ENCODE results near the gene LDLRAD4.

Gene LDLRAD4

DNA sequence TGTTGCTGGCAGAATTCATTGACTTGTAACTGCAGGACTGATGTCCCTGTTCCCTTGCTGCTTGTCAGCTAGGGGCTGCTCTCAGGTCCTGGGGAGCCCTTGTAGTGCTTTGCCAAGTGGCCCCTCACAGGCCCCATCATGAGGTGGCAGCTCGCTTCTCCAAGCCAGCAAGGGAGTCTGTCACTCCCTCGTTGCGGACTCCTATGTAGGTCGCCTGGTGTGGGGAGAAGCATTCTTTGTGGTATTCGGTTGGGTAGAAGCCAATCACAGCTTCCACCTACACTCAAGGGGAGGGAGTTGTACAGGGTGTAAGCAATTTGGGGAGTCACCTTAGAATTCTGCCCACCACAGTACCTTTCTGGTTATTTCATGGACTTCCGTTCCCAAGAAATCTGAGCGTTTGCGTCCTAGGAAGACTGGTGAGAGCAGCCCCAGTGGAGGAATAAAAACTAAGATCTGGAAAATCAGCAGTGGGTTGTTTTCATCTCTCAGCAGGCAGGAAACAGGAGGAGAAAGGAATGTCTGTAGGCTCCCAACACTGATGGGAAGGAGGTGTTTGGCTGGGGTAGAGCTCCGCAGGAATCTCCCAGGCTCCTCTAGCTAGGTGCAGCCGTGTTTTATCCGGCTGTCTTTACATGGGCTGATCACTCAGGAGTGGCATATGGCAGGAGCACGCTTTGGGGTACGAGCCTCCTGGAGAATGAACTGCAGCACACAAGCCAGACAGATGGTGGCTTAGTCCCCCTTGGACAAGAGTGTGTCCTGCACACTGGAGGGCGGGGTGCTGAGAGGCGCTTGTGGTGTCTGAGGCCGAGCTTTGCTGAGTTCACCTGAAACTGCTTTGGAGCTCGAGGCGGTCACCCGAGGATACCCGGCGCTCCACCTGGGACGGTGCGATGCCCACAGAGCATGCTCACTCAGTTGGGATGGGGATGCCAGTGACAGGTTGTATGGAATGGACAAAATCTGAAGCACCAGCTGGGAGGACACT lies 58.3 kb downstream of the LDLRAD4 start:
- no peak for DNase-seq (ENCODE audit: low read depth in 1 of 2, low spot score in 1 of 2)
- H3K4me3 ChIP-seq (replicated peaks; ENCODE audit: insufficient read depth, low read length): no peak overlapping the region
- TF ChIP-seq, protein P1, sequence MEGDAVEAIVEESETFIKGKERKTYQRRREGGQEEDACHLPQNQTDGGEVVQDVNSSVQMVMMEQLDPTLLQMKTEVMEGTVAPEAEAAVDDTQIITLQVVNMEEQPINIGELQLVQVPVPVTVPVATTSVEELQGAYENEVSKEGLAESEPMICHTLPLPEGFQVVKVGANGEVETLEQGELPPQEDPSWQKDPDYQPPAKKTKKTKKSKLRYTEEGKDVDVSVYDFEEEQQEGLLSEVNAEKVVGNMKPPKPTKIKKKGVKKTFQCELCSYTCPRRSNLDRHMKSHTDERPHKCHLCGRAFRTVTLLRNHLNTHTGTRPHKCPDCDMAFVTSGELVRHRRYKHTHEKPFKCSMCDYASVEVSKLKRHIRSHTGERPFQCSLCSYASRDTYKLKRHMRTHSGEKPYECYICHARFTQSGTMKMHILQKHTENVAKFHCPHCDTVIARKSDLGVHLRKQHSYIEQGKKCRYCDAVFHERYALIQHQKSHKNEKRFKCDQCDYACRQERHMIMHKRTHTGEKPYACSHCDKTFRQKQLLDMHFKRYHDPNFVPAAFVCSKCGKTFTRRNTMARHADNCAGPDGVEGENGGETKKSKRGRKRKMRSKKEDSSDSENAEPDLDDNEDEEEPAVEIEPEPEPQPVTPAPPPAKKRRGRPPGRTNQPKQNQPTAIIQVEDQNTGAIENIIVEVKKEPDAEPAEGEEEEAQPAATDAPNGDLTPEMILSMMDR (IDR thresholded peaks at IDR 0.05; ENCODE audit: insufficient read depth, low read length): no peak
- no peak for TF ChIP-seq GABPA (IDR thresholded peaks at IDR 0.05; ENCODE audit: low read depth)
- no peak for TF ChIP-seq POLR2AphosphoS5 (IDR thresholded peaks at IDR 0.05; ENCODE audit: low read depth)
- no peak for TF ChIP-seq REST (IDR thresholded peaks at IDR 0.05; ENCODE audit: insufficient replicate concordance, low read depth)
- no peak for TF ChIP-seq SPI1 (IDR thresholded peaks at IDR 0.05; ENCODE audit: borderline replicate concordance, low read depth)
- H3K27me3 ChIP-seq (ENCODE audit: insufficient read depth, poor library complexity, severe bottlenecking): no peaks in the 10 kb centered on the region
- no peak overlapping the region for H3K27ac ChIP-seq (replicated peaks)

GRCh38 chr18:13278062-13278630 lies 59.6 kb downstream of the LDLRAD4 start:
- no peak overlapping the region for H3K4me3 ChIP-seq (replicated peaks; ENCODE audit: insufficient read depth, low read length)
- no peak overlapping the region for H3K27ac ChIP-seq (replicated peaks)
- no peaks in the 10 kb centered on the region for H3K27me3 ChIP-seq (ENCODE audit: insufficient read depth, poor library complexity, severe bottlenecking)
- no peak for DNase-seq (ENCODE audit: low read depth in 1 of 2, low spot score in 1 of 2)
- TF ChIP-seq, protein P1 (IDR thresholded peaks at IDR 0.05; ENCODE audit: insufficient read depth, low read length): no peak
- TF ChIP-seq REST (IDR thresholded peaks at IDR 0.05; ENCODE audit: insufficient replicate concordance, low read depth) (no peak), GABPA (IDR thresholded peaks at IDR 0.05; ENCODE audit: low read depth) (no peak), SPI1 (IDR thresholded peaks at IDR 0.05; ENCODE audit: borderline replicate concordance, low read depth) (no peak), POLR2AphosphoS5 (IDR thresholded peaks at IDR 0.05; ENCODE audit: low read depth) (no peak)

GRCh38 chr18:13279181-13280069 lies 60.9 kb downstream of the LDLRAD4 start:
- no peak overlapping the region for H3K27ac ChIP-seq (replicated peaks)
- no peak for TF ChIP-seq SPI1 (IDR thresholded peaks at IDR 0.05; ENCODE audit: borderline replicate concordance, low read depth)
- no peaks in the 10 kb centered on the region for H3K27me3 ChIP-seq (ENCODE audit: insufficient read depth, poor library complexity, severe bottlenecking)
- DNase-seq (ENCODE audit: low read depth in 1 of 2, low spot score in 1 of 2): no peak
- no peak overlapping the region for H3K4me3 ChIP-seq (replicated peaks; ENCODE audit: insufficient read depth, low read length)

Measured in HL-60 (cell line).